ENCODE data around the gene FSHR. TPM values are rescaled to one million over a fixed set of nuclear protein-coding genes. Genes with fewer than 3 reads are reported as not detected.

Gene FSHR
- total and polyA plus RNA-seq, 7 experiments from 2014 or later = not detected

DNA sequence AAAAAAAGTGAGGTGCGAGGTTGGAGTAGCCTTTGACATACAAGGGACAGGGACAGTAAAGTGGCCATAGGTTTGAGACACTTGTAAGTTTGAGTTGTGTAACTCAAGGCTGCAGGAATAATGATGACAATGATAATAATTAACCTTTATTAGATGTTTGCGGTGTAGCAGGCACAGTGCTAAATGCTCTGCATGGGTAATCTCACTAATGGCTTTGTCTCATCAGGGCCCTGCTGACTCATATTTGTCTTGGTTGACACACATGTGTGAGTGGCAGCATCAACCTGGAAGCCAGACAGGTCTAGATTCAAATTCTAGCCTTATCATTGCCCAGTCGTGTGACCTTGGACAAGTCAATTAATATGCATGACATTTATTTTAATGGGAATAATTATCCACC, 126.2 kb downstream of the FSHR start:
- peaks cover 0 to 6% (median 0%) of the 10 kb centered on the region in 5 donors for H3K27me3 Mint-ChIP-seq
- Histone ChIP-seq H3K4me1 (ENCODE audit: control insufficient read depth in 2 of 2, insufficient read depth in 2 of 2, low read length in 2 of 2) (no peaks in the 10 kb centered on the region), H3K4me3 (ENCODE audit: low read length) (no peak overlapping the region), H3K36me3 (ENCODE audit: control insufficient read depth in 2 of 3, insufficient read depth in 3 of 3, low read length in 3 of 3) (no peaks in the 10 kb centered on the region), H3K27me3 (ENCODE audit: control insufficient read depth in 2 of 2, insufficient read depth in 2 of 2, low read length in 2 of 2) (no peaks in the 10 kb centered on the region), H3K27ac (ENCODE audit: low read depth, low read length) (no peak overlapping the region), H3K9me3 (ENCODE audit: control insufficient read depth in 2 of 3, low read length in 3 of 3) (no peaks in the 10 kb centered on the region)
- ATAC-seq (no peak), DNase-seq (no peak)
- H3K4me3 Mint-ChIP-seq = no peak overlapping the region
- H3K4me1 Mint-ChIP-seq = no peaks in the 10 kb centered on the region
- no peaks in the 10 kb centered on the region for H3K36me3 Mint-ChIP-seq
- H3K27ac Mint-ChIP-seq = no peak overlapping the region
- CTCF ChIA-PET = no interaction called here
- POLR2A ChIA-PET = no interaction called here
- H3K9me3 Mint-ChIP-seq = peaks cover 0 to 3% (median 0%) of the 10 kb centered on the region in 11 donors
- intact Hi-C loops (cut with micrococcal nuclease) = no loop called here

- H3K9me3 Mint-ChIP-seq = peaks cover 0 to 3% (median 0%) of the 10 kb centered on the region in 11 donors
- CTCF ChIA-PET = no interaction called here
Measured at GRCh38 chr2:49026706-49027105, 127.6 kb downstream of the FSHR start.

GRCh38 chr2:49021271-49021670, 133.0 kb downstream of the FSHR start:
- no peaks in the 10 kb centered on the region for H3K4me1 ChIP-seq (ENCODE audit: control insufficient read depth in 2 of 2, insufficient read depth in 2 of 2, low read length in 2 of 2)
- POLR2A ChIA-PET = no interaction called here

More at GRCh38 chr2:49026706-49027105, 127.6 kb downstream of the FSHR start:
- Mint-ChIP-seq H3K36me3 (no peaks in the 10 kb centered on the region), H3K27ac (no peak overlapping the region), H3K4me1 (no peaks in the 10 kb centered on the region), H3K4me3 (no peak overlapping the region), H3K27me3 (peaks cover 0 to 4% (median 0%) of the 10 kb centered on the region in 5 donors)
- no peaks in the 10 kb centered on the region for H3K9me3 ChIP-seq (ENCODE audit: control insufficient read depth in 2 of 3, low read length in 3 of 3)
- H3K36me3 ChIP-seq (ENCODE audit: control insufficient read depth in 2 of 3, insufficient read depth in 3 of 3, low read length in 3 of 3) = no peaks in the 10 kb centered on the region
- ATAC-seq (no peak), DNase-seq (no peak)
- no peak overlapping the region for H3K4me3 ChIP-seq (ENCODE audit: low read length)
- H3K27ac ChIP-seq (ENCODE audit: low read depth, low read length) = no peak overlapping the region
- H3K27me3 ChIP-seq (ENCODE audit: control insufficient read depth in 2 of 2, insufficient read depth in 2 of 2, low read length in 2 of 2) = no peaks in the 10 kb centered on the region
- no peaks in the 10 kb centered on the region for H3K4me1 ChIP-seq (ENCODE audit: control insufficient read depth in 2 of 2, insufficient read depth in 2 of 2, low read length in 2 of 2)
- intact Hi-C loops (cut with micrococcal nuclease) = no loop called here
- POLR2A ChIA-PET = no interaction called here

GRCh38 chr2:49005261-49005660, 149.1 kb downstream of the FSHR start:
- Mint-ChIP-seq H3K27me3 (peaks cover 0 to 5% (median 0%) of the 10 kb centered on the region in 5 donors), H3K36me3 (peaks cover 0 to 5% (median 0%) of the 10 kb centered on the region in 5 donors), H3K4me3 (no peak overlapping the region), H3K27ac (no peak overlapping the region), H3K4me1 (no peaks in the 10 kb centered on the region), H3K9me3 (peaks cover 0 to 7% (median 3%) of the 10 kb centered on the region in 11 donors)
- intact Hi-C loops (cut with micrococcal nuclease) = no loop called here
- Histone ChIP-seq H3K36me3 (ENCODE audit: control insufficient read depth in 2 of 3, insufficient read depth in 3 of 3, low read length in 3 of 3) (no peaks in the 10 kb centered on the region), H3K4me3 (ENCODE audit: low read length) (no peak overlapping the region), H3K9me3 (ENCODE audit: control insufficient read depth in 2 of 3, low read length in 3 of 3) (no peaks in the 10 kb centered on the region), H3K27me3 (ENCODE audit: control insufficient read depth in 2 of 2, insufficient read depth in 2 of 2, low read length in 2 of 2) (no peaks in the 10 kb centered on the region), H3K27ac (ENCODE audit: low read depth, low read length) (no peak overlapping the region), H3K4me1 (ENCODE audit: control insufficient read depth in 2 of 2, insufficient read depth in 2 of 2, low read length in 2 of 2) (no peaks in the 10 kb centered on the region)
- ChIA-PET CTCF (no interaction called here), POLR2A (no interaction called here)
- no peak for ATAC-seq
- DNase-seq = no peak

More at GRCh38 chr2:49021271-49021670, 133.0 kb downstream of the FSHR start:
- Mint-ChIP-seq H3K27ac (no peak overlapping the region), H3K27me3 (peaks cover 0 to 5% (median 0%) of the 10 kb centered on the region in 5 donors), H3K9me3 (peaks cover 0 to 5% (median 0%) of the 10 kb centered on the region in 11 donors), H3K36me3 (no peaks in the 10 kb centered on the region), H3K4me1 (no peaks in the 10 kb centered on the region), H3K4me3 (no peak overlapping the region)
- CTCF ChIA-PET = no interaction called here
- DNase-seq = no peak
- Histone ChIP-seq H3K27ac (ENCODE audit: low read depth, low read length) (no peak overlapping the region), H3K36me3 (ENCODE audit: control insufficient read depth in 2 of 3, insufficient read depth in 3 of 3, low read length in 3 of 3) (no peaks in the 10 kb centered on the region), H3K9me3 (ENCODE audit: control insufficient read depth in 2 of 3, low read length in 3 of 3) (no peaks in the 10 kb centered on the region), H3K27me3 (ENCODE audit: control insufficient read depth in 2 of 2, insufficient read depth in 2 of 2, low read length in 2 of 2) (no peaks in the 10 kb centered on the region), H3K4me3 (ENCODE audit: low read length) (no peak overlapping the region)
- intact Hi-C loops (cut with micrococcal nuclease) = no loop called here
- no peak for ATAC-seq

DNA sequence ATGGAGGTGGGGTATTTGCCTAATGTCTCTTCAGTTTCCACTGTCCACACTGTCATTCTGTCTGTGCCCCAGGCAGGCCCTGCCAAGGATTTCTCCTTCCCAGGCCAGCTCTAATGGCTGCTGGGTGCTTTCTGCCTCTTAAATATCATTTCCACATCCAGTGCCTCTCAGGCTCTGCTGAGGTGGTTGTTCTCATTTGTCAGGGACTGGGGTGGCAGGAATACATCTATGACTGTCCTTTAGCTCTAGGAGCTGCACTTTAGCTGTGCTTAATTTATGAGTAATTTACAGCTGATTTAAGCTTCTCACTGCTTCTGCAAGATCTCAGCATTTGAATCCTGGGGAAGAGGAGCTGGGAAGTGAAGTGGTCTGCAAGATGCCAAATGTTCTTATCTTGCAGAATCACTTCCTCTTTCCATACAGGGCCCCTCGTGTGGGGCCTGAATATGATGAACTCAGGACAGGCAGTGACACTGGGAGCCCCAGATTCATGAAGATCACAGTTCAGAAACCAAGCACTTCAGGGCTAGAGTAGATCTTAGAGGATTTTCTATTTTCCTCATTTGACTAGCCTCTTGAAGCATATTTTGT, 150.2 kb downstream of the FSHR start:
- no peaks in the 10 kb centered on the region for H3K4me1 ChIP-seq (ENCODE audit: control insufficient read depth in 2 of 2, insufficient read depth in 2 of 2, low read length in 2 of 2)
- H3K36me3 ChIP-seq (ENCODE audit: control insufficient read depth in 2 of 3, insufficient read depth in 3 of 3, low read length in 3 of 3) = no peaks in the 10 kb centered on the region
- ATAC-seq (no peak), DNase-seq (no peak)
- Mint-ChIP-seq H3K36me3 (peaks cover 0 to 5% (median 0%) of the 10 kb centered on the region in 5 donors), H3K27me3 (peaks cover 0 to 5% (median 0%) of the 10 kb centered on the region in 5 donors), H3K27ac (no peak overlapping the region), H3K9me3 (peaks cover 0 to 7% (median 3%) of the 10 kb centered on the region in 11 donors), H3K4me3 (no peak overlapping the region), H3K4me1 (no peaks in the 10 kb centered on the region)
- ChIA-PET POLR2A (no interaction called here), CTCF (no interaction called here)
- no peaks in the 10 kb centered on the region for H3K27me3 ChIP-seq (ENCODE audit: control insufficient read depth in 2 of 2, insufficient read depth in 2 of 2, low read length in 2 of 2)
- H3K27ac ChIP-seq (ENCODE audit: low read depth, low read length) = no peak overlapping the region
- H3K4me3 ChIP-seq (ENCODE audit: low read length) = no peak overlapping the region
- intact Hi-C loops (cut with micrococcal nuclease) = no loop called here
- no peaks in the 10 kb centered on the region for H3K9me3 ChIP-seq (ENCODE audit: control insufficient read depth in 2 of 3, low read length in 3 of 3)

DNA sequence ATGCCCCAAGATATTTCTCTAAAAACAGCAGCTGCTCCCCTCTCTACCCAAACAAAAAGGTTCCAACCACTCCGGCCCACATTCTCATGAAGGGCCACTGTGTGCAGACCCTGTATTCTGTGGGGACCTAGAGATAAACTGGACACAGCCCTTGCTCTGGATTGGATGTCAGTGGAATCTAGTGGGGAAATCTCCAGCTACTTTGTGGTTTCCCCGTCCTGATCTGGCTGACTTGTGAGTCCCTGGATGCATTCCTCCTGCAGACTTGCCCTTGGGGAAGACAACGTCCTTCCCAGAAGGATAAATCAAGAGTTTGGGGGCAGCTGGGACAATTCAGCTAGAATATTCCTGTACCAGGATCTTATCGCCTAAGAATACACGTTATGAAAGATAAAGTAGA, 151.1 kb downstream of the FSHR start:
- no peaks in the 10 kb centered on the region for H3K4me1 ChIP-seq (ENCODE audit: control insufficient read depth in 2 of 2, insufficient read depth in 2 of 2, low read length in 2 of 2)
- H3K36me3 ChIP-seq (ENCODE audit: control insufficient read depth in 2 of 3, insufficient read depth in 3 of 3, low read length in 3 of 3) = no peaks in the 10 kb centered on the region
- Mint-ChIP-seq H3K27ac (no peak overlapping the region), H3K27me3 (peaks cover 0 to 5% (median 0%) of the 10 kb centered on the region in 5 donors), H3K9me3 (peaks cover 0 to 7% (median 3%) of the 10 kb centered on the region in 11 donors), H3K4me1 (no peaks in the 10 kb centered on the region), H3K36me3 (peaks cover 0 to 5% (median 0%) of the 10 kb centered on the region in 5 donors), H3K4me3 (no peak overlapping the region)
- H3K27me3 ChIP-seq (ENCODE audit: control insufficient read depth in 2 of 2, insufficient read depth in 2 of 2, low read length in 2 of 2) = no peaks in the 10 kb centered on the region
- H3K9me3 ChIP-seq (ENCODE audit: control insufficient read depth in 2 of 3, low read length in 3 of 3) = no peaks in the 10 kb centered on the region
- no peak overlapping the region for H3K27ac ChIP-seq (ENCODE audit: low read depth, low read length)
- no peak overlapping the region for H3K4me3 ChIP-seq (ENCODE audit: low read length)
- no peak for DNase-seq
- ChIA-PET POLR2A (no interaction called here), CTCF (no interaction called here)
- intact Hi-C loops (cut with micrococcal nuclease) = no loop called here
- no peak for ATAC-seq

GRCh38 chr2:49002750-49003149, 151.6 kb downstream of the FSHR start:
- POLR2A ChIA-PET = no interaction called here

More at GRCh38 chr2:49002750-49003149, 151.6 kb downstream of the FSHR start:
- no peaks in the 10 kb centered on the region for H3K36me3 ChIP-seq (ENCODE audit: control insufficient read depth in 2 of 3, insufficient read depth in 3 of 3, low read length in 3 of 3)
- ATAC-seq = no peak
- H3K27me3 Mint-ChIP-seq = peaks cover 0 to 5% (median 0%) of the 10 kb centered on the region in 5 donors
- no peak overlapping the region for H3K27ac Mint-ChIP-seq
- CTCF ChIA-PET = no interaction called here
- H3K4me1 Mint-ChIP-seq = no peaks in the 10 kb centered on the region
- H3K4me1 ChIP-seq (ENCODE audit: control insufficient read depth in 2 of 2, insufficient read depth in 2 of 2, low read length in 2 of 2) = no peaks in the 10 kb centered on the region
- intact Hi-C loops (cut with micrococcal nuclease) = no loop called here
- no peaks in the 10 kb centered on the region for H3K27me3 ChIP-seq (ENCODE audit: control insufficient read depth in 2 of 2, insufficient read depth in 2 of 2, low read length in 2 of 2)
- peaks cover 0 to 7% (median 3%) of the 10 kb centered on the region in 11 donors for H3K9me3 Mint-ChIP-seq
- no peak for DNase-seq
- H3K27ac ChIP-seq (ENCODE audit: low read depth, low read length) = no peak overlapping the region
- H3K36me3 Mint-ChIP-seq = peaks cover 0 to 5% (median 0%) of the 10 kb centered on the region in 5 donors
- no peaks in the 10 kb centered on the region for H3K9me3 ChIP-seq (ENCODE audit: control insufficient read depth in 2 of 3, low read length in 3 of 3)
- no peak overlapping the region for H3K4me3 Mint-ChIP-seq
- no peak overlapping the region for H3K4me3 ChIP-seq (ENCODE audit: low read length)
